ENCODE results near the gene FRMD4A.

GRCh38 chr10:14040787-14041631 lies 289.7 kb downstream of the FRMD4A start:
- TF ChIP-seq, protein P1, sequence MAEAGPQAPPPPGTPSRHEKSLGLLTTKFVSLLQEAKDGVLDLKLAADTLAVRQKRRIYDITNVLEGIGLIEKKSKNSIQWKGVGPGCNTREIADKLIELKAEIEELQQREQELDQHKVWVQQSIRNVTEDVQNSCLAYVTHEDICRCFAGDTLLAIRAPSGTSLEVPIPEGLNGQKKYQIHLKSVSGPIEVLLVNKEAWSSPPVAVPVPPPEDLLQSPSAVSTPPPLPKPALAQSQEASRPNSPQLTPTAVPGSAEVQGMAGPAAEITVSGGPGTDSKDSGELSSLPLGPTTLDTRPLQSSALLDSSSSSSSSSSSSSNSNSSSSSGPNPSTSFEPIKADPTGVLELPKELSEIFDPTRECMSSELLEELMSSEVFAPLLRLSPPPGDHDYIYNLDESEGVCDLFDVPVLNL (IDR thresholded peaks at IDR 0.05; ENCODE audit: low read depth, low read length): no peak
- no peak for TF ChIP-seq NR2C1 (IDR thresholded peaks at IDR 0.05)

All from GM12878 (cell line).